ENCODE measurements around the gene LRRN4CL. TPM values are rescaled to one million over a fixed set of nuclear protein-coding genes. Genes with fewer than 3 reads are reported as not detected.

LRRN4CL gene
- total RNA-seq, 6 experiments from 2014 or later: 0.12 TPM; not detected in 5

DNA sequence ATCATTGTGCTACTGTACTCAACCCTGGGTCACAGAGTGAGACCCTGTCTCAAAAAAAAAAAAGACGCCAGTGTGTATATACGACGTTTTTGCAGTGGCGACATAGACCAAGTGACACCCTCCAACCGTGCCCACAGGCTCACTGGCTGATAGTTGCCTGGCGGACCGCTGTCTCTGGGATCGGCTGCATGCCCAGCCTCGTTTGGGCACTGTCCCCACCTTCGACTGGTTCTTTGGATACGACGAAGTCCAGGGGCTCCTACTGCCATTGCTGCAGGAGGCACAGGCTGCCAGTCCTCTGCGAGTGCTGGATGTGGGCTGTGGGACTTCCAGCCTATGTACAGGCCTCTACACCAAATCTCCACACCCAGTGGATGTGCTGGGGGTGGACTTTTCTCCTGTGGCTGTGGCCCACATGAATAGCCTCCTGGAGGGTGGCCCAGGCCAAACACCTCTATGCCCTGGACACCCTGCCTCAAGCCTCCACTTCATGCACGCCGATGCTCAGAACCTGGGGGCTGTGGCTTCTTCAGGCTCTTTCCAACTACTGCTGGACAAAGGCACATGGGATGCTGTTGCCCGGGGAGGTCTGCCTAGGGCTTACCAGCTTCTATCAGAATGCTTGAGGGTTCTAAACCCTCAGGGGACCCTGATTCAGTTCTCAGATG, 22.9 kb downstream of the LRRN4CL start:
- intact Hi-C loops (cut with DNase I): no loop called here
- no peaks in the 10 kb centered on the region for H3K27me3 ChIP-seq
- peak overlapping the region; percentile 59 to 81 (median 72) for H3K27ac ChIP-seq
- WGBS (ENCODE audit: insufficient coverage, low coverage, low lambda C conversion rate, missing lambda C conversion rate): 50% methylated on average over 9 of the region's 16 CpGs
- peaks cover 0 to 15% (median 2%) of the 10 kb centered on the region in 4 donors for H3K36me3 ChIP-seq
- H3K4me3 ChIP-seq: peak overlapping the region; percentile 70 to 89 (median 75)
- H3K4me1 ChIP-seq: peaks cover 0 to 48% (median 15%) of the 10 kb centered on the region in 4 donors
- H3K9me3 ChIP-seq: no peaks in the 10 kb centered on the region
- DNase-seq (peak in 1 of 3 donors; percentile 55), ATAC-seq (no peak)
- TF ChIP-seq POLR2A (IDR thresholded peaks at IDR 0.05) (no peak), CTCF (IDR thresholded peaks at IDR 0.05) (no peak)

DNA sequence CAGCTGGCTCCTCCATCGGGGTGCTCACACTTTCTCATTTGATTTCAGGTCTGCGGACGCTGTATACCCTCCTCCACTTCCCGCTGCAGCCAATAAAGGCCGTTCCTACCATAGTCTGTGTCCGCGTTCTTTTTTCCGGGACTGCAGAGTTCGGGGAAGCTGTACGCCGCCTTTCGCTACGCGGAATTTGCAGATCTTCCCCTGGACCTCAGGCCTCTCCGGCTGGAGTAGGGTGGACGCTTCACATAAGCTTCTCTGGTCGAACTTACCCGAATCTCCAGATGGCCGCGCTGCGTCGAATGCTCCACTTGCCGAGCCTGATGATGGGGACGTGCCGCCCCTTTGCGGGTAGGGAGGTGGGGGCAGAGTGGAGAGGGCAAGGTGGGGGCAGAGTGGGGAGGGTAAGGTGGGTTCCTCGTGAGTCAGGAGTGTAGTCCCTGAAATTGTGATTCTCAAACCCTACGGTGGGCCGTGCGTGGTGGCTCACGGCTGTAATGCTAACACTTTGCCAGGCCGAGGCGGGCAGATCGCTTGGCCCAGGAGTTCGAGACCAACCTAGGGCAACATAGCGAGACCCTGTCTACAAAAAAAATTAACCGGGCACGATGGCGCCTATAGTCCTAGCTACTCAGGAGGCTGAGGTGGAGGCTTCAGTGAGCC, 23.6 kb downstream of the LRRN4CL start:
- ATAC-seq (peak in 3 of 4 donors; percentile 19 to 44 (median 22)), DNase-seq (peak in 2 of 3 donors; percentile 45 to 73)
- intact Hi-C loops (cut with DNase I): no loop called here
- WGBS (ENCODE audit: insufficient coverage, low coverage, low lambda C conversion rate, missing lambda C conversion rate): 5% methylated on average over 16 of the region's 39 CpGs
- Histone ChIP-seq H3K4me3 (peak overlapping the region; percentile 70 to 89 (median 75)), H3K4me1 (peaks cover 0 to 44% (median 14%) of the 10 kb centered on the region in 4 donors), H3K36me3 (peaks cover 0 to 15% (median 2%) of the 10 kb centered on the region in 4 donors), H3K9me3 (no peaks in the 10 kb centered on the region), H3K27ac (peak overlapping the region; percentile 59 to 81 (median 72)), H3K27me3 (no peaks in the 10 kb centered on the region)
- TF ChIP-seq POLR2A (IDR thresholded peaks at IDR 0.05) (no peak), CTCF (IDR thresholded peaks at IDR 0.05) (no peak)

GRCh38 chr11:62665075-62665598, 24.2 kb downstream of the LRRN4CL start, which contains the start of the genes C11orf98 and CSKMT:
TSS of gene C11orf98 (minus strand) at chr11:62665210. CDS start at chr11:62665169, 41 bp downstream.
TSS of gene CSKMT (plus strand) at chr11:62665312. CDS start at chr11:62665880, 568 bp downstream.
- ATAC-seq: peak; percentile 94 to 97 (median 95)

More at GRCh38 chr11:62665075-62665598, 24.2 kb downstream of the LRRN4CL start, which contains the start of the genes C11orf98 and CSKMT:
- Histone ChIP-seq H3K36me3 (peaks cover 0 to 15% (median 2%) of the 10 kb centered on the region in 4 donors), H3K4me3 (peak within 1 kb of the TSS; percentile 70 to 89 (median 75)), H3K4me1 (peaks cover 0 to 40% (median 13%) of the 10 kb centered on the region in 4 donors), H3K27me3 (no peaks in the 10 kb centered on the region), H3K9me3 (no peaks in the 10 kb centered on the region), H3K27ac (peak within 1 kb of the TSS; percentile 66 to 81 (median 72))
- no peak for TF ChIP-seq CTCF (IDR thresholded peaks at IDR 0.05)
- TF ChIP-seq POLR2A (IDR thresholded peaks at IDR 0.05): peak; percentile 97
- intact Hi-C loops (cut with DNase I): no loop called here
- peak; percentile 96 for DNase-seq
- under 1% methylated on average over 26 of the region's 47 CpGs for WGBS (ENCODE audit: insufficient coverage, low coverage, low lambda C conversion rate, missing lambda C conversion rate)
